ENCODE results near the gene ADGRB3. TPM values are rescaled to one million over a fixed set of nuclear protein-coding genes. Genes with fewer than 3 reads are reported as not detected.

ADGRB3 gene
- total and polyA plus RNA-seq, 2 donors (not counting 1 experiment from before 2014, with no cell fraction given) = not detected

DNA sequence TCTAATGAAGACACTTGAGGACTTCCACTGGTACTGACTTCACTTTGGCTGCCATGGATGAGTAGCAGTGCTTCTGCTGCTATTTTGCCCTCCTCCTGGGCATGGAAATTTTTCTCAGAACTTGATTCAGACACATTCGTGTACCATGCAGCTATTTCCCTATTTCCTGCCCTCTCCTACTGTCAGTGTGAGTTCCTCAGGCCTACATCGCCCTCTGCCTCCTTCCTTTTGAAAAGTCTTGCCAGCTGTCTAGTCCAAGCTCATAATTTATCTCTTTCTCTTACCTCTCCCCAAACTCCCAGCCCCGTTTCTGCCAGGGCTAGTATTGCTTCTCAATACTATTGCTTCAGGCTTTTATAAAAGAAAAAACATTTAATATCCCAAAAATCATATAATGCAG, 470.2 kb downstream of the ADGRB3 start:
- Histone ChIP-seq H3K9ac (ENCODE audit: low read length) (no peak overlapping the region), H3K27ac (ENCODE audit: low read length in 2 of 2) (no peak overlapping the region), H2AFZ (ENCODE audit: insufficient read depth, low read depth, low read length, poor library complexity, severe bottlenecking) (no peak overlapping the region), H3K4me3 (ENCODE audit: control extremely low read depth in 1 of 5, extremely low read depth in 1 of 5, insufficient read depth in 1 of 5, low read depth in 2 of 5, low read length in 4 of 5) (no peak overlapping the region), H3K4me2 (replicated peaks; ENCODE audit: low read depth, low read length, poor library complexity, severe bottlenecking) (no peak overlapping the region), H3K9me3 (ENCODE audit: control extremely low read depth in 1 of 3, control insufficient read depth in 2 of 3, insufficient read depth in 1 of 3, low read length in 2 of 3) (no peaks in the 10 kb centered on the region), H3K36me3 (replicated peaks in 1 of 2; ENCODE audit: control extremely low read depth in 1 of 2, control insufficient read depth in 1 of 2, extremely low read depth in 1 of 2, insufficient read depth in 2 of 2, low read length in 1 of 2) (no peaks in the 10 kb centered on the region), H3K4me1 (ENCODE audit: control insufficient read depth in 2 of 2, insufficient read depth in 2 of 2, low read length in 2 of 2) (no peaks in the 10 kb centered on the region), H3K79me2 (ENCODE audit: control insufficient read depth, insufficient read depth, low read length) (no peaks in the 10 kb centered on the region), H3K27me3 (replicated peaks in 1 of 4; ENCODE audit: control extremely low read depth in 1 of 4, control insufficient read depth in 3 of 4, insufficient read depth in 4 of 4, low read length in 3 of 4) (no peaks in the 10 kb centered on the region), H4K20me1 (ENCODE audit: control insufficient read depth, insufficient read depth, low read length, poor library complexity, severe bottlenecking) (no peaks in the 10 kb centered on the region)
- ATAC-seq (ENCODE audit: low read depth) (no peak), DNase-seq (no peak)
- Mint-ChIP-seq H3K27ac (no peak overlapping the region), H3K4me3 (no peak overlapping the region), H3K4me1 (no peaks in the 10 kb centered on the region), H3K27me3 (no peaks in the 10 kb centered on the region), H3K9me3 (ENCODE audit: insufficient read depth) (no peaks in the 10 kb centered on the region)
- intact Hi-C loops (cut with micrococcal nuclease) = no loop called here
- 69% methylated on average over 2 of the region's 3 CpGs for WGBS (ENCODE audit: insufficient coverage)
- ChIA-PET CTCF (no interaction called here), POLR2A (no interaction called here)
- TF ChIP-seq, protein P1, sequence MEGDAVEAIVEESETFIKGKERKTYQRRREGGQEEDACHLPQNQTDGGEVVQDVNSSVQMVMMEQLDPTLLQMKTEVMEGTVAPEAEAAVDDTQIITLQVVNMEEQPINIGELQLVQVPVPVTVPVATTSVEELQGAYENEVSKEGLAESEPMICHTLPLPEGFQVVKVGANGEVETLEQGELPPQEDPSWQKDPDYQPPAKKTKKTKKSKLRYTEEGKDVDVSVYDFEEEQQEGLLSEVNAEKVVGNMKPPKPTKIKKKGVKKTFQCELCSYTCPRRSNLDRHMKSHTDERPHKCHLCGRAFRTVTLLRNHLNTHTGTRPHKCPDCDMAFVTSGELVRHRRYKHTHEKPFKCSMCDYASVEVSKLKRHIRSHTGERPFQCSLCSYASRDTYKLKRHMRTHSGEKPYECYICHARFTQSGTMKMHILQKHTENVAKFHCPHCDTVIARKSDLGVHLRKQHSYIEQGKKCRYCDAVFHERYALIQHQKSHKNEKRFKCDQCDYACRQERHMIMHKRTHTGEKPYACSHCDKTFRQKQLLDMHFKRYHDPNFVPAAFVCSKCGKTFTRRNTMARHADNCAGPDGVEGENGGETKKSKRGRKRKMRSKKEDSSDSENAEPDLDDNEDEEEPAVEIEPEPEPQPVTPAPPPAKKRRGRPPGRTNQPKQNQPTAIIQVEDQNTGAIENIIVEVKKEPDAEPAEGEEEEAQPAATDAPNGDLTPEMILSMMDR (IDR thresholded peaks at IDR 0.05) = no peak
- no peak for TF ChIP-seq EZH2 (IDR thresholded peaks at IDR 0.05; ENCODE audit: borderline replicate concordance, insufficient read depth, low read depth, low read length, poor library complexity, severe bottlenecking)

DNA sequence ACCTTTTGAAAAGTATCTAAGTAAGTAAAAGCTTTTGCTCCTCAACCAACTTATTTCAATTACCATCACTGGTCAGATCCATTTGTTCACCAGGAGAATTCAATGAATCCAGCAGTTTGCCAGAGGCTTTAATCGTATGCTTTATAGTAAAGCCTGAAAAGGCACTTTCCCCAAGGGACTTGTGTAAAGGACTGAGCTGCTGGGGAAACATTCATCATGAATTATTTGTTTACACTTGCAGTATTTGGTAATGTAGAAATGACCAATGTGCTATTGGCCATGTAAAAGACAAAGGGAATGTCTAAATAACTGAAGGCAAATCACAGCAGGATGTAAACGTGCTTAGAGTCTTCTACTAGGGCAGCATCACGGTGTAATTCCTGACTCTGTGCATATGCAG, 471.4 kb downstream of the ADGRB3 start:
- no peak for ATAC-seq (ENCODE audit: low read depth)
- no peak overlapping the region for H3K9ac ChIP-seq (ENCODE audit: low read length)
- H3K4me2 ChIP-seq (replicated peaks; ENCODE audit: low read depth, low read length, poor library complexity, severe bottlenecking) = no peak overlapping the region
- H4K20me1 ChIP-seq (ENCODE audit: control insufficient read depth, insufficient read depth, low read length, poor library complexity, severe bottlenecking) = no peaks in the 10 kb centered on the region
- Mint-ChIP-seq H3K9me3 (ENCODE audit: insufficient read depth) (no peaks in the 10 kb centered on the region), H3K4me1 (no peaks in the 10 kb centered on the region), H3K27ac (no peak overlapping the region), H3K4me3 (no peak overlapping the region), H3K27me3 (no peaks in the 10 kb centered on the region)
- no peaks in the 10 kb centered on the region for H3K79me2 ChIP-seq (ENCODE audit: control insufficient read depth, insufficient read depth, low read length)
- no peak for TF ChIP-seq EZH2 (IDR thresholded peaks at IDR 0.05; ENCODE audit: borderline replicate concordance, insufficient read depth, low read depth, low read length, poor library complexity, severe bottlenecking)
- TF ChIP-seq, protein P1 (IDR thresholded peaks at IDR 0.05) = no peak
- no peaks in the 10 kb centered on the region for H3K9me3 ChIP-seq (ENCODE audit: control extremely low read depth in 1 of 3, control insufficient read depth in 2 of 3, insufficient read depth in 1 of 3, low read length in 2 of 3)
- intact Hi-C loops (cut with micrococcal nuclease) = no loop called here
- 100% methylated on average over 1 of the region's 3 CpGs for WGBS (ENCODE audit: insufficient coverage)
- no peaks in the 10 kb centered on the region for H3K27me3 ChIP-seq (replicated peaks in 1 of 4; ENCODE audit: control extremely low read depth in 1 of 4, control insufficient read depth in 3 of 4, insufficient read depth in 4 of 4, low read length in 3 of 4)
- no peak overlapping the region for H3K27ac ChIP-seq (ENCODE audit: low read length in 2 of 2)
- DNase-seq = no peak
- no peaks in the 10 kb centered on the region for H3K36me3 ChIP-seq (replicated peaks in 1 of 2; ENCODE audit: control extremely low read depth in 1 of 2, control insufficient read depth in 1 of 2, extremely low read depth in 1 of 2, insufficient read depth in 2 of 2, low read length in 1 of 2)
- ChIA-PET POLR2A (no interaction called here), CTCF (no interaction called here)
- H3K4me1 ChIP-seq (ENCODE audit: control insufficient read depth in 2 of 2, insufficient read depth in 2 of 2, low read length in 2 of 2) = no peaks in the 10 kb centered on the region
- H3K4me3 ChIP-seq (ENCODE audit: control extremely low read depth in 1 of 5, extremely low read depth in 1 of 5, insufficient read depth in 1 of 5, low read depth in 2 of 5, low read length in 4 of 5) = no peak overlapping the region
- H2AFZ ChIP-seq (ENCODE audit: insufficient read depth, low read depth, low read length, poor library complexity, severe bottlenecking) = no peak overlapping the region
